ENCODE results near the gene ATP6V1E1. TPM values are rescaled to one million over a fixed set of nuclear protein-coding genes. Genes with fewer than 3 reads are reported as not detected.

The ATP6V1E1 gene
- total RNA-seq, 1 experiment from 2014 or later, result 121 TPM

GRCh38 chr22:17664414-17665055 is 36.0 kb upstream of the ATP6V1E1 start:
- ChIA-PET CTCF (no interaction called here), POLR2A (ENCODE audit: low non-redundant PET) (no interaction called here)
- intact Hi-C loops (cut with micrococcal nuclease; ENCODE audit: unreplicated experiment), result no loop called here
- no peak for DNase-seq (ENCODE audit: low spot score)
- H3K4me1 ChIP-seq (ENCODE audit: insufficient read depth, low read length, poor library complexity, severe bottlenecking), result no peaks in the 10 kb centered on the region
- peaks cover 31% of the 10 kb centered on the region for H3K36me3 ChIP-seq (ENCODE audit: insufficient read depth, low read length, poor library complexity, severe bottlenecking)
- no peaks in the 10 kb centered on the region for H3K27me3 ChIP-seq (replicated peaks; ENCODE audit: insufficient read depth, low read depth, low read length, poor library complexity)
- BruUV-seq (replicated peaks), result no TSS peak
- H3K27ac ChIP-seq (ENCODE audit: low read depth, low read length, poor library complexity, severe bottlenecking), result no peak overlapping the region
- TF ChIP-seq CTCF (conservative IDR thresholded peaks at IDR 0.05; ENCODE audit: low read depth, low read length) (no peak), EZH2 (IDR thresholded peaks at IDR 0.05; ENCODE audit: borderline replicate concordance, low read depth, low read length, poor library complexity, severe bottlenecking) (no peak)
- peaks cover 8% of the 10 kb centered on the region for H3K9me3 ChIP-seq (ENCODE audit: low read depth, low read length, poor library complexity, severe bottlenecking)
- no peak overlapping the region for H3K4me3 ChIP-seq (ENCODE audit: low read depth, low read length, poor library complexity, severe bottlenecking)

- Histone ChIP-seq H3K27ac (ENCODE audit: low read depth, low read length, poor library complexity, severe bottlenecking) (no peak overlapping the region), H3K4me3 (ENCODE audit: low read depth, low read length, poor library complexity, severe bottlenecking) (no peak overlapping the region), H3K36me3 (ENCODE audit: insufficient read depth, low read length, poor library complexity, severe bottlenecking) (peaks cover 5% of the 10 kb centered on the region), H3K4me1 (ENCODE audit: insufficient read depth, low read length, poor library complexity, severe bottlenecking) (no peaks in the 10 kb centered on the region), H3K27me3 (replicated peaks; ENCODE audit: insufficient read depth, low read depth, low read length, poor library complexity) (no peaks in the 10 kb centered on the region), H3K9me3 (ENCODE audit: low read depth, low read length, poor library complexity, severe bottlenecking) (no peaks in the 10 kb centered on the region)
- no peak for DNase-seq (ENCODE audit: low spot score)
- intact Hi-C loops (cut with micrococcal nuclease; ENCODE audit: unreplicated experiment), result no loop called here
- CTCF ChIA-PET, result no interaction called here
- TF ChIP-seq CTCF (conservative IDR thresholded peaks at IDR 0.05; ENCODE audit: low read depth, low read length) (no peak), EZH2 (IDR thresholded peaks at IDR 0.05; ENCODE audit: borderline replicate concordance, low read depth, low read length, poor library complexity, severe bottlenecking) (no peak)
- POLR2A ChIA-PET (ENCODE audit: low non-redundant PET), result no interaction called here
- TSS peak; percentile 48 for BruUV-seq (replicated peaks)
Measured at GRCh38 chr22:17656870-17657395, 28.4 kb upstream of the ATP6V1E1 start.

GRCh38 chr22:17655289-17655688 is 26.7 kb upstream of the ATP6V1E1 start:
- H3K27ac ChIP-seq (ENCODE audit: low read depth, low read length, poor library complexity, severe bottlenecking), result no peak overlapping the region
- BruUV-seq (replicated peaks), result no TSS peak
- ChIA-PET POLR2A (ENCODE audit: low non-redundant PET) (no interaction called here), CTCF (no interaction called here)
- H3K4me3 ChIP-seq (ENCODE audit: low read depth, low read length, poor library complexity, severe bottlenecking), result no peak overlapping the region
- DNase-seq (ENCODE audit: low spot score), result no peak
- H3K9me3 ChIP-seq (ENCODE audit: low read depth, low read length, poor library complexity, severe bottlenecking), result no peaks in the 10 kb centered on the region
- no peaks in the 10 kb centered on the region for H3K27me3 ChIP-seq (replicated peaks; ENCODE audit: insufficient read depth, low read depth, low read length, poor library complexity)
- TF ChIP-seq CTCF (conservative IDR thresholded peaks at IDR 0.05; ENCODE audit: low read depth, low read length), result no peak
- no peak for TF ChIP-seq EZH2 (IDR thresholded peaks at IDR 0.05; ENCODE audit: borderline replicate concordance, low read depth, low read length, poor library complexity, severe bottlenecking)
- H3K36me3 ChIP-seq (ENCODE audit: insufficient read depth, low read length, poor library complexity, severe bottlenecking), result peaks cover 5% of the 10 kb centered on the region
- intact Hi-C loops (cut with micrococcal nuclease; ENCODE audit: unreplicated experiment), result no loop called here
- H3K4me1 ChIP-seq (ENCODE audit: insufficient read depth, low read length, poor library complexity, severe bottlenecking), result no peaks in the 10 kb centered on the region
